ENCODE data around the gene SPOCK1.

The SPOCK1 gene

DNA sequence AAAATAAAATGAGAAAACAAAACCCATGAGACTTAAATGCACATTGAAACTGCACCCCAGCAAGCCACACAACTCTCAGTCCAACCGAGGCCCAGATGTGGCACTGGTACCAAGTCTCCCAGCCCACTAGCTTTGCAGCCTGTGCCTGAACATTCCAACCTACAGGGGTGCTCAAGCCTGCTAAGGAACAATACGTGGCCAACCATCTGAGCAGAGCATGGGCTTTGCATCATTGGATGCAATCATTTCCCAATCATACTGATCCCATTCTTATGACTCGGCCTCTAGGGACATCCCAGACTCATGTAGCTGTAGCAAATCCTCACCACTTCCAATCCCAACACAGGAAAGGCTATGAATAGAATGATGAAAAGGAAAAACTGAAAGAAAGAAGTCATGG is 297.2 kb downstream of the SPOCK1 start:
- no peak for DNase-seq (ENCODE audit: low read depth, low spot score)
- no peak overlapping the region for H3K4me3 ChIP-seq (ENCODE audit: low read length)

- DNase-seq (ENCODE audit: low read depth, low spot score): no peak
- H3K4me3 ChIP-seq (ENCODE audit: low read length): no peak overlapping the region
Observed at GRCh38 chr5:137200906-137201700, 298.0 kb downstream of the SPOCK1 start.

- no peak overlapping the region for H3K4me3 ChIP-seq (ENCODE audit: low read length)
- no peak for DNase-seq (ENCODE audit: low read depth, low spot score)
Observed at GRCh38 chr5:137199966-137200365, 299.2 kb downstream of the SPOCK1 start.

GRCh38 chr5:137199201-137199600 is 299.9 kb downstream of the SPOCK1 start:
- no peak overlapping the region for H3K4me3 ChIP-seq (ENCODE audit: low read length)
- no peak for DNase-seq (ENCODE audit: low read depth, low spot score)

GRCh38 chr5:137195483-137195882 is 303.6 kb downstream of the SPOCK1 start:
- no peak overlapping the region for H3K4me3 ChIP-seq (ENCODE audit: low read length)
- no peak for DNase-seq (ENCODE audit: low read depth, low spot score)

GRCh38 chr5:137194300-137194699 is 304.8 kb downstream of the SPOCK1 start:
- H3K4me3 ChIP-seq (ENCODE audit: low read length): no peak overlapping the region
- DNase-seq (ENCODE audit: low read depth, low spot score): no peak

DNA sequence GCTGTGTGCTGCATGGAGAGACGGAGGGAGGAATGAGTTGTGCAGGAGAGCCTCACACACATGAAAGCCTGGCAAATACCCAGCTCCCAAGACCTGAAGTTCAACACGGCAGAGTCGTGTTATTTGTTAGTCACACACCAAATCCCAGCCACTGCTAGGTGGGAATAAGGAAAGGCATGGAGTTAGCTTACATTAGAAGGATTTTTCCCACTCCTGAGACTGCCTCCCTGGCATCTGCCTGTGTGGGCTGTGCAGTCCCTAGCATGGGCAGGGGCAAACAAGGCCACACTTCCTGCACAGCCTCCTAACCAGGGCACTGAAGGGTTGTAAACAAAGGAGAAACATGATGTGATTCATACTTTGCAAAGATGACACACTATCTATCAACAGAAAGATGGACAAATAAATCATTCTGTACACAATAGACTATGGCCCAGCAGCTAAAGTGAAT is 306.8 kb downstream of the SPOCK1 start:
- DNase-seq (ENCODE audit: low read depth, low spot score): no peak
- no peak overlapping the region for H3K4me3 ChIP-seq (ENCODE audit: low read length)

DNA sequence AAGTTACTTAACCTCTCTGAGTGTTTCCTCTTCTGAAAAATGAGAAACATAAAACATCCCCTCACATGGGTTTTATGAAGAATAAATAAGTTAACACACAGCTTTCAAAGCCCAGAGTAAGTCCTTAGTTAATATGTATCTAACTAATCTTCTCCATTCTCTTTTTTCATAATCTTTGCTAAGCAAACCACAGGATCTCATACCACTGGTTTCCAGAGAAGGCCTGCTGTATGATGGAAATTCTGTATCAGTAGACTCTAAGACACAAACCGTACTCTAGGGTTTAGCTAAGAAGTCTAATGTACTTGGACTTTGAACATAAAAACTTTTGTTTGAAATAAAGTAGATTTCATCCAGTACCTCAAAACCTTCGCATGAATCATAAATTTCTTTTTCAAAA is 307.9 kb downstream of the SPOCK1 start:
- no peak overlapping the region for H3K4me3 ChIP-seq (ENCODE audit: low read length)
- DNase-seq (ENCODE audit: low read depth, low spot score): no peak

DNA sequence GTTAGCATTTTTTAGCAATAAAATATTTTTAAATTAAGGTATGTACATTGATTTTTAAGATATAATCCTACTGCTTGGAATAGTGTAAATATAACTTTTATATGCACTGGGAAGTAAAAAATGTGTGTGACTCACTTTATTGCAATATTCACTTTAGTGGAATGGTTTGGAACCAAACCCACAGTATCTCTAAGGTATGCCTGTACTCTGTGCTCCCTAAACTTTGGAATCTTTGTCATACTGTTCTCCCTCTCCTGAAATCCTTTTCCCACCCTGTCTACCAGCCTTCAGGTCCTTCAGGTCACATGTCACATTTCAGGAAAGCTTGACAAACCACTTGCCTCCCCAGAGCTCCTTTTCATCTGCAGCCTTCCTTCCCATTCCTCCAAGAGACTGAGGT is 308.7 kb downstream of the SPOCK1 start:
- no peak overlapping the region for H3K4me3 ChIP-seq (ENCODE audit: low read length)
- DNase-seq (ENCODE audit: low read depth, low spot score): no peak

- H3K4me3 ChIP-seq (ENCODE audit: low read length): no peak overlapping the region
Observed at GRCh38 chr5:137190031-137190430, 309.1 kb downstream of the SPOCK1 start.

DNA sequence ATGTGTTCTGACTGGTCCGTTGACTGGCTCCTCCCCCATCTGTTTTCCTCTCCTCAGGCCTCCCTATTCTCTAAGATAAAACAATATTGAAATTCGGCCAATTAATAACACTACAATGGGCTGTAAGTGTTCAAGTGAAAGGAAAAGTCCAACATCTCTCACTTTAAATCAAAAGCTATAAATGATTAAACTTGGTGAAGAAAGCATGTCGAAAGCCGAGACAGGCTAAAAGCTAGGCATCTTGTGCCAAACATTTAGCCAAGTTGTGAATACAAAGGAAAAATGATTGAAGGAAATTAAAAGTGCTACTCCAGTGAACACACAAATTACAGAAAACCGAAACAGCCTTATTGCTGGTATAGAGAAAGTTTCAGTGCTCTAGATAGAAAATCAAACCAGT is 310.6 kb downstream of the SPOCK1 start:
- H3K4me3 ChIP-seq (ENCODE audit: low read length): no peak overlapping the region
- DNase-seq (ENCODE audit: low read depth, low spot score): no peak

More at GRCh38 chr5:137190031-137190430, 309.1 kb downstream of the SPOCK1 start:
- DNase-seq (ENCODE audit: low read depth, low spot score): no peak

GRCh38 chr5:137186759-137187461 is 312.2 kb downstream of the SPOCK1 start:
- no peak for DNase-seq (ENCODE audit: low read depth, low spot score)

GRCh38 chr5:137185193-137185592 is 313.9 kb downstream of the SPOCK1 start:
- DNase-seq (ENCODE audit: low read depth, low spot score): no peak
- H3K4me3 ChIP-seq (ENCODE audit: low read length): no peak overlapping the region

More at GRCh38 chr5:137186759-137187461, 312.2 kb downstream of the SPOCK1 start:
- no peak overlapping the region for H3K4me3 ChIP-seq (ENCODE audit: low read length)

DNA sequence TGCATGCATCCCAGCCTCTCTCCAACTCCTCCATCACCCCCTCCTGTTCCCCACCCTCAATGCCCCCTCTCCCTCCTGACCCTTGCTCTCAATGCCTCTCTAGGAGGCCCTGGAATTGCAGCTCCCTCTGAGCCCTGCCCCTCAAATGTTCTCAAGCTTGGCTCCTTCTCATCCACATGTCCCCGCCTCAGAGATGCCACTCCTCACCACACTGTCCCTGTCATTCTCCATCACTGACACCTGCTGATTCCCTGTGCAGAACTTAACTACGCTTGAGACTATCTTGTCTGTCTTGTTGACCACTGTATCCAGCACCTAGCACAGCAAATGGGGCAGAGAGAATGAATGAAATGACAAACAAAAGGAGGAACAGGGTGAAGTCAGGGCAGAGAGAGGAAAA is 314.4 kb downstream of the SPOCK1 start:
- DNase-seq (ENCODE audit: low read depth, low spot score): no peak
- H3K4me3 ChIP-seq (ENCODE audit: low read length): no peak overlapping the region

DNA sequence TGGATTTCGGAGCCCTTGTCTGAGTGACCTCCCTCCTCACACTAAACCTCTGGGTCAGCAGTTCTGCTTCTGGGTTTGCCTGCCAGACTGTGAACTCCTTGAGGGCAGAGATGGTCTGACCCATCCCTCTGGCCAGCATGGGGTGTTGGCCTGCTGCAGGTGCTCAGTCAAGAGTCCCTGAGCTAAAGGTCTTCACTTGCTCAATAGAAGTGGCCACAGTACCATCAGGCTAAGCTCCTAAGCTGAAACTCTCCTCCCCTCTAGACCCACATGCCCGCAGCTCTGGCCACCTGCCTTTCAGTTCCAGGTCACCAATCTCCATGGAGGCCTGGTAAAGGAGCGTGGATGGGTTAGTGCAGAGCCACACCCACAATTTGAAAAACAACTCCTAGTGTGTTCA is 316.6 kb downstream of the SPOCK1 start:
- DNase-seq (ENCODE audit: low read depth, low spot score): no peak
- H3K4me3 ChIP-seq (ENCODE audit: low read length): no peak overlapping the region

- DNase-seq (ENCODE audit: low read depth, low spot score): no peak
- no peak overlapping the region for H3K4me3 ChIP-seq (ENCODE audit: low read length)
Observed at GRCh38 chr5:137181667-137182066, 317.5 kb downstream of the SPOCK1 start.

DNA sequence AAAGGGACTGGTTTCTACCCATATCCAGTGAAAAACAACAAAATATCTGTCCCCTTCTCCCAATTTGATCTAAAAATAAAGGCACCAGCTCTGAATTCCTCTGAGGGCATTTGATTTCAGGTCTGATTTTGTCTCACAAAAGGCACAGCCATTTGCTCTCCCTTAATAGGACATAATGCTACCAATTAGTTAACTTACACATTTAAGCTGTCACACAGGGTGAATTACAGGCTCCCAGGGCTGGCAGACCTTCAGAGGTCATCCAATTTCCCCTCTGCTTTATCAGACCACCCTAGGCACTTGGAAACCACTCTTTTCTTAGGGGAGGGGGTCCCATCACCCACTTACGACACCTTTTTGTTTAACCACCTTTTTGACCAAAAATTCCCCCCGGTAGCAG is 319.9 kb downstream of the SPOCK1 start:
- no peak for DNase-seq (ENCODE audit: low read depth, low spot score)

DNA sequence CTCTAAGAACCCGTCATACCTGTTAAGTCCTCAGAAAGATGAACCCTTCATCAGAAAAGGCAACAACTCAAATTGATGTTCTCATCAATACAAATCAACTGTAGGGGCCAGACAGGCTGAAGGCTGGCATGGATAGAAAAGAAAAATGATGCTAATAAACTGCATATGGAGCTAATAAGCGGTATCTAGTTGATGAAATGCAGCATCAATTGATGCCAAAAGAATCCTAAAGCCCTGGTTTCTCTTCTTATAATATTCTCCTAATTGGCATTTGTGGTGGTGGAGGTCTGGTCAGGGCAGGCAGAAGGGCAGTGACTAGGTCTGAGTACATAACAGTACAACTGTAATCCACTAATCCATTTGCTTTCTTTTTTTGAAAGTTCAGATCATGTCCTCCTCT is 322.5 kb downstream of the SPOCK1 start:
- H3K4me3 ChIP-seq (ENCODE audit: low read length): no peak overlapping the region
- DNase-seq (ENCODE audit: low read depth, low spot score): no peak

More for the DNA sequence above, 319.9 kb downstream of the SPOCK1 start:
- H3K4me3 ChIP-seq (ENCODE audit: low read length): no peak overlapping the region

DNA sequence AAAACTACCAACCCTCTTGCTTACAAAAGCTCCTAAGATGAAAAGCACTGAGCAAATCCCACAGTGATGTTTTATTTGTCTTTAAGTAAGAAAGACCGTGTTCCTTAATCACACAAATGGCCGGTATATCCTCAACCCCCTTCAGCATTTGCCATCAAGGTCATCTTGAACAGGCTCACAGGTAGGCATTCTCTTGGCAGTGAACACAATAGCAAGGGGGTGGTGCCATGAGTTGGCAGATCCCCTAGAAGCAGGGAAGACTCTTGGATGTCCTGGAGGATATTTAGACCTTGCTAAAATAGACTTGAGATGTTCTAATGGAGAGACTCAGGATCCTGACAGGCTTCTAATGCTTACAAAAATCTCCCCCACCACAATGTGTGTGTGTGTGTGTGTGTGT is 323.0 kb downstream of the SPOCK1 start:
- no peak for DNase-seq (ENCODE audit: low read depth, low spot score)
- no peak overlapping the region for H3K4me3 ChIP-seq (ENCODE audit: low read length)

- no peak overlapping the region for H3K4me3 ChIP-seq (ENCODE audit: low read length)
- no peak for DNase-seq (ENCODE audit: low read depth, low spot score)
Observed at GRCh38 chr5:137174196-137174595, 324.9 kb downstream of the SPOCK1 start.

GRCh38 chr5:137172258-137172657 is 326.9 kb downstream of the SPOCK1 start:
- DNase-seq (ENCODE audit: low read depth, low spot score): no peak
- no peak overlapping the region for H3K4me3 ChIP-seq (ENCODE audit: low read length)
